Measurements from ENCODE around the gene TTBK2.
A peak's percentile ranks its signal among the peaks of the same experiment; 100 is the strongest.

The TTBK2 gene

GRCh38 chr15:42750306-42750705, 170.3 kb downstream of the TTBK2 start:
- no peak for DNase-seq

- no peak for DNase-seq
These were observed 171.3 kb downstream of the TTBK2 start for GRCh38 chr15:42749266-42749665.

- no peak for DNase-seq
These were observed 176.4 kb downstream of the TTBK2 start for GRCh38 chr15:42744195-42744594.

GRCh38 chr15:42742149-42742548, 178.4 kb downstream of the TTBK2 start:
- DNase-seq: no peak

- DNase-seq: peak; percentile 19
These were observed 178.9 kb downstream of the TTBK2 start for GRCh38 chr15:42741710-42742109.

- no peak for DNase-seq
These were observed 182.8 kb downstream of the TTBK2 start for GRCh38 chr15:42737529-42738328.

- peak; percentile 86 for DNase-seq
These were observed 183.6 kb downstream of the TTBK2 start, which contains the start of gene CDAN1 for GRCh38 chr15:42736793-42737528. CDAN1 (minus strand) TSS chr15:42737128; CDS start chr15:42737102, 26 bp downstream.

- peak; percentile 16 for DNase-seq
These were observed 184.3 kb downstream of the TTBK2 start for GRCh38 chr15:42736178-42736792.

GRCh38 chr15:42735382-42736165, 185.0 kb downstream of the TTBK2 start:
- no peak for DNase-seq

- no peak for DNase-seq
These were observed 186.4 kb downstream of the TTBK2 start for GRCh38 chr15:42734076-42734672.

GRCh38 chr15:42733027-42733426, 187.6 kb downstream of the TTBK2 start:
- DNase-seq: no peak

- no peak for DNase-seq
These were observed 188.3 kb downstream of the TTBK2 start for GRCh38 chr15:42732095-42732827.

- DNase-seq: no peak
These were observed 189.1 kb downstream of the TTBK2 start for GRCh38 chr15:42731461-42731860.

- no peak for DNase-seq
These were observed 190.0 kb downstream of the TTBK2 start for GRCh38 chr15:42730536-42730935.

- no peak for DNase-seq
These were observed 190.4 kb downstream of the TTBK2 start for GRCh38 chr15:42730135-42730534.

GRCh38 chr15:42729409-42729808, 191.2 kb downstream of the TTBK2 start:
- DNase-seq: no peak

- DNase-seq: no peak
These were observed 191.6 kb downstream of the TTBK2 start for GRCh38 chr15:42728972-42729371.

GRCh38 chr15:42728560-42728959, 192.0 kb downstream of the TTBK2 start:
- DNase-seq: no peak

GRCh38 chr15:42727750-42728381, 192.7 kb downstream of the TTBK2 start:
- no peak for DNase-seq

GRCh38 chr15:42726114-42726513, 194.5 kb downstream of the TTBK2 start:
- DNase-seq: no peak

- DNase-seq: no peak
These were observed 195.2 kb downstream of the TTBK2 start for GRCh38 chr15:42725331-42725903.

Measured in fibroblast of skin of back (primary cell).